HepG2 (cell line): ENCODE measurements around the gene AQP5. TPM values are rescaled to one million over a fixed set of nuclear protein-coding genes. Genes with fewer than 3 reads are reported as not detected.

Experiments used
- ATAC-seq: fragments of 200-7000 bp; cut with Tn5 transposase; 3 replicates; pipeline ENCODE4 v1.9.1; 2020; ENCODE audit warnings: mild to moderate bottlenecking, moderate library complexity
- BruUV-seq: library from RNA; stranded (reverse); fragments of 400-500 nt; replicated peaks from 2 replicates; lab custom pipeline; 2021; lab: Mats Ljungman, UMichigan
- CTCF ChIA-PET: fragments of 300-600 bp; formaldehyde crosslinking; extraction: SDS; loops from one replicate; lab custom pipeline; 2021; ENCODE audit warnings: low total read pairs, inconsistent platforms, low intra/inter-chr PET ratio; lab: Yijun Ruan, JAX
- POLR2A ChIA-PET: fragments of 350-600 bp; sonication (Branson Sonifier 250); formaldehyde crosslinking; loops from one replicate; lab custom pipeline; 2020; ENCODE audit warnings: antibody characterized with exemption, inconsistent platforms; lab: Yijun Ruan, JAX
- DNase-seq: peaks from one replicate; pipeline ENCODE4 v3.0.0-alpha.2; 2015; ENCODE audit warnings: low spot score
- FAIRE-seq: peaks from 3 replicates; lab custom pipeline; 2011; peaks lifted over from hg19 to GRCh38; lab: Jason Lieb, UNC
- H2AFZ ChIP-seq: one replicate; pipeline ENCODE4 v1.6.1; 2011; ENCODE audit warnings: low read length, inconsistent platforms
- H3K27ac ChIP-seq: fragments of 300-600 bp; 3 replicates; pipeline ENCODE4 v1.8.0; 2011; ENCODE audit warnings: mixed run types, mild to moderate bottlenecking, mixed read lengths, low read length, inconsistent platforms; ENCODE audit not compliant: insufficient read depth; ENCODE audit errors: extremely low read length
- H3K27me3 ChIP-seq, 2 experiments: fragments of 200-600 bp in 1 of 2; 2 replicates in 1 of 2; 3 replicates in 1 of 2; pipeline versions ENCODE4 v1.6.0 to v1.8.0; 2011; ENCODE audit warnings: low read length in 2 of 2, mild to moderate bottlenecking in 2 of 2, moderate library complexity in 2 of 2, inconsistent platforms in 1 of 2; ENCODE audit not compliant: insufficient read depth in 2 of 2, control insufficient read depth in 1 of 2
- H3K36me3 ChIP-seq, 2 experiments: fragments of 200-600 bp in 1 of 2; replicated peaks in 1 of 2; 2 replicates in 1 of 2; 3 replicates in 1 of 2; pipeline versions ENCODE4 v1.5.1 to v1.8.0; 2011; ENCODE audit warnings: low read length in 2 of 2, inconsistent platforms in 1 of 2; ENCODE audit not compliant: insufficient read depth in 2 of 2, control insufficient read depth in 1 of 2
- H3K4me1 ChIP-seq: 2 replicates; pipeline ENCODE4 v1.5.1; 2012; ENCODE audit warnings: low read length, inconsistent platforms; ENCODE audit not compliant: insufficient read depth
- H3K4me2 ChIP-seq: 2 replicates; pipeline ENCODE4 v1.6.0; 2011; ENCODE audit warnings: low read depth, low read length, inconsistent platforms
- H3K4me3 ChIP-seq, 3 experiments: fragments of 200-600 bp in 1 of 3; sonication (generic), shearing (Covaris generic) in 1 of 3; replicated peaks in 1 of 3; 2 replicates each; pipeline ENCODE4 v1.5.1; 2011 to 2016; ENCODE audit warnings: low read length in 3 of 3, inconsistent platforms in 2 of 3, low read depth in 2 of 3, mild to moderate bottlenecking in 2 of 3, control low read depth in 1 of 3, mixed read lengths in 1 of 3; ENCODE audit not compliant: insufficient read depth in 1 of 3
- H3K79me2 ChIP-seq: one replicate; pipeline ENCODE4 v1.6.1; 2011; ENCODE audit warnings: low read length, inconsistent platforms; ENCODE audit not compliant: insufficient read depth
- H3K9ac ChIP-seq: 2 replicates; pipeline ENCODE4 v1.6.0; 2011; ENCODE audit warnings: mild to moderate bottlenecking, low read depth, low read length, inconsistent platforms; ENCODE audit not compliant: insufficient read depth
- H3K9me3 ChIP-seq: 2 replicates; pipeline ENCODE4 v1.5.1; 2012; ENCODE audit warnings: mild to moderate bottlenecking, low read length
- H4K20me1 ChIP-seq: 2 replicates; pipeline ENCODE4 v1.6.0; 2011; ENCODE audit warnings: inconsistent platforms, mild to moderate bottlenecking, low read length, moderate library complexity; ENCODE audit not compliant: insufficient read depth
- ARNT2 ChIP-seq: sonication (generic); formaldehyde crosslinking; IDR thresholded peaks from 2 replicates; pipeline ENCODE4 v1.8.0; 2022; ENCODE audit warnings: mild to moderate bottlenecking, low read depth, missing genetic modification reagents, moderate library complexity
- GZF1 ChIP-seq: sonication (generic); formaldehyde crosslinking; IDR thresholded peaks from 2 replicates; pipeline ENCODE4 v1.5.1; 2020; ENCODE audit warnings: mild to moderate bottlenecking, missing genetic modification reagents
- MXI1 ChIP-seq: IDR thresholded peaks from 3 replicates; pipeline ENCODE4 v1.6.1; 2012; ENCODE audit warnings: low read depth, low read length, inconsistent platforms, borderline replicate concordance
- PAF1 ChIP-seq: IDR thresholded peaks from 2 replicates; pipeline ENCODE4 v1.6.1; 2016; ENCODE audit warnings: missing genetic modification reagents, missing compliant biosample characterization
- RARA ChIP-seq: IDR thresholded peaks from 2 replicates; pipeline ENCODE4 v1.6.1; 2016; ENCODE audit warnings: missing genetic modification reagents, missing compliant biosample characterization
- SIN3B ChIP-seq: fragments of 150-350 bp; IDR thresholded peaks from 2 replicates; pipeline ENCODE4 v1.6.1; 2014; ENCODE audit warnings: low read length
- ZNF816 ChIP-seq: sonication (generic); formaldehyde crosslinking; IDR thresholded peaks from 2 replicates; pipeline ENCODE4 v1.8.0; 2022; ENCODE audit warnings: missing genetic modification reagents, mild to moderate bottlenecking, borderline replicate concordance
- WGBS: methylation state at CpG from one replicate; pipeline ENCODE4 v1.1.6; 2017; ENCODE audit warnings: low lambda C conversion rate; 5-methylcytosine and 5-hydroxymethylcytosine counted together
- in situ Hi-C: cut with HindIII; loops from 2 replicates; pipeline ENCODE4 v1.10.0; 2017; ENCODE audit warnings: low pct_unique_long_range_greater_than_20kb; ENCODE audit not compliant: extremely low pct_ligation_motif_present
- intact Hi-C: fragments of 100-400 bp; cut with micrococcal nuclease; formaldehyde crosslinking; loops from one replicate; pipeline ENCODE4 v1.10.0; 2022; ENCODE audit not compliant: unreplicated experiment
- polyA plus RNA-seq, 8 experiments: library from polyadenylated mRNA; depleted of rRNA in 3 of 8; stranded (reverse) in 7 of 8; unstranded in 1 of 8; fragments of >200 nt; fragmentation: Illumina TruSeq in 4 of 8; extraction: Trizol in 4 of 8; gene quantifications; 2 replicates each; pipeline versions ENCODE4 v1.2.1 to v1.2.3, GENCODE V29; 2011 to 2016; ENCODE audit warnings: low read depth in 4 of 8, missing spikeins in 1 of 8, mixed read lengths in 1 of 8; ENCODE audit not compliant: insufficient read depth in 1 of 8
- total RNA-seq, 5 experiments: library from RNA; depleted of rRNA; stranded (reverse); fragments of >200 nt; fragmentation: Illumina TruSeq; extraction: Trizol; gene quantifications; 2 replicates each; pipeline ENCODE4 v1.2.3, GENCODE V29; 2016; ENCODE audit warnings: low read depth in 1 of 5
- TF ChIP-seq, protein P1 (sequence below): sonication (generic); formaldehyde crosslinking; IDR thresholded peaks from 2 replicates; pipeline ENCODE4 v1.4.0; 2020; ENCODE audit warnings: low read depth, missing genetic modification reagents
- TF ChIP-seq, protein P2 (sequence below): sonication (generic); formaldehyde crosslinking; IDR thresholded peaks from 2 replicates; pipeline ENCODE4 v1.9.0; 2021; ENCODE audit warnings: missing genetic modification reagents, borderline replicate concordance

Gene AQP5
- total and polyA plus RNA-seq, 2 of the 13 experiments (the other 11 are each of a cell fraction or from before 2014, with no cell fraction given), result not detected

DNA sequence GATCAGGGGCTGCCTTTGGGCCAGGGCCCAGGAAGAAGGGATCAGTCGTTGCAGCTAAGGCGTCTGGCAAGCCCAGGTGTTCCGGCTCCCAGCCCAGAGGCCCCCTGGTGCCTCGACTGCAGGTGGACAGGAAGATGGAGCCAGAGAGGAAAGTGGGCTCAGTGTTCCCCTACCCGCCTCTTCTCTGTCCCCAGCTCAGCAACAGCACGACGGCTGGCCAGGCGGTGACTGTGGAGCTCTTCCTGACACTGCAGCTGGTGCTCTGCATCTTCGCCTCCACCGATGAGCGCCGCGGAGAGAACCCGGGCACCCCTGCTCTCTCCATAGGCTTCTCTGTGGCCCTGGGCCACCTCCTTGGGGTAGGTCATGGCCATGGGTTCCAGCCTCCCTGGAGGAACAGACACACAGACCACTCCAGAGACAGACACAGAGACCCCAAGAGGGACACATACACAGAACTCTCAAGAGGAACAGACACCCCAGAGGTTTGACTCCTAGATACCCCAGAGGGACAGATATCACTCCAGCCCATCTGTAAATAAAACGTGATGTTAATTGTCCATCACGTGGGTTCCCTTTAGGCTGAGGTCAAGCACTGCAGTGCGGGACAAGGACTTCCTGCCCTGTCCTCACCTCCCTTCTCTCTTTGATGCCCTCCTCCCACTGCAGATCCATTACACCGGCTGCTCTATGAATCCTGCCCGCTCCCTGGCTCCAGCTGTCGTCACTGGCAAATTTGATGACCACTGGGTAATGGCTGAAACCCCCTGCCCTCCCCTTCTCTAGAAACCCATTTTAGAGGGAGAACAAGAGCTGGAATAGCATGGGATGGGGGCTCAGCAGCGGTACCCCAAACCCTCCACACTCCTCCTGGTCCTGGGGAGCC, 7.5 kb upstream of the AQP5 start:
- no peak overlapping the region for H3K4me3 ChIP-seq
- H3K4me2 ChIP-seq, result no peak overlapping the region
- 29% methylated on average over 19 of the region's 21 CpGs for WGBS
- ATAC-seq (no peak), DNase-seq (no peak), FAIRE-seq (no peak)
- H3K79me2 ChIP-seq, result no peaks in the 10 kb centered on the region
- intact Hi-C loops (no loop called here), in situ Hi-C loops (no loop called here)
- ChIA-PET CTCF (no interaction called here), POLR2A (no interaction called here)
- H2AFZ ChIP-seq, result no peak overlapping the region
- no peaks in the 10 kb centered on the region for H3K9me3 ChIP-seq
- no peaks in the 10 kb centered on the region for H3K36me3 ChIP-seq
- H4K20me1 ChIP-seq, result no peaks in the 10 kb centered on the region
- TF ChIP-seq PAF1 (CRISPR knock-in tag) (no peak), MXI1 (no peak), RARA (CRISPR knock-in tag) (no peak), SIN3B (no peak), ZNF816 (CRISPR knock-in tag) (no peak), ARNT2 (CRISPR knock-in tag) (no peak), GZF1 (CRISPR knock-in tag) (no peak)
- TF ChIP-seq, protein P1, sequence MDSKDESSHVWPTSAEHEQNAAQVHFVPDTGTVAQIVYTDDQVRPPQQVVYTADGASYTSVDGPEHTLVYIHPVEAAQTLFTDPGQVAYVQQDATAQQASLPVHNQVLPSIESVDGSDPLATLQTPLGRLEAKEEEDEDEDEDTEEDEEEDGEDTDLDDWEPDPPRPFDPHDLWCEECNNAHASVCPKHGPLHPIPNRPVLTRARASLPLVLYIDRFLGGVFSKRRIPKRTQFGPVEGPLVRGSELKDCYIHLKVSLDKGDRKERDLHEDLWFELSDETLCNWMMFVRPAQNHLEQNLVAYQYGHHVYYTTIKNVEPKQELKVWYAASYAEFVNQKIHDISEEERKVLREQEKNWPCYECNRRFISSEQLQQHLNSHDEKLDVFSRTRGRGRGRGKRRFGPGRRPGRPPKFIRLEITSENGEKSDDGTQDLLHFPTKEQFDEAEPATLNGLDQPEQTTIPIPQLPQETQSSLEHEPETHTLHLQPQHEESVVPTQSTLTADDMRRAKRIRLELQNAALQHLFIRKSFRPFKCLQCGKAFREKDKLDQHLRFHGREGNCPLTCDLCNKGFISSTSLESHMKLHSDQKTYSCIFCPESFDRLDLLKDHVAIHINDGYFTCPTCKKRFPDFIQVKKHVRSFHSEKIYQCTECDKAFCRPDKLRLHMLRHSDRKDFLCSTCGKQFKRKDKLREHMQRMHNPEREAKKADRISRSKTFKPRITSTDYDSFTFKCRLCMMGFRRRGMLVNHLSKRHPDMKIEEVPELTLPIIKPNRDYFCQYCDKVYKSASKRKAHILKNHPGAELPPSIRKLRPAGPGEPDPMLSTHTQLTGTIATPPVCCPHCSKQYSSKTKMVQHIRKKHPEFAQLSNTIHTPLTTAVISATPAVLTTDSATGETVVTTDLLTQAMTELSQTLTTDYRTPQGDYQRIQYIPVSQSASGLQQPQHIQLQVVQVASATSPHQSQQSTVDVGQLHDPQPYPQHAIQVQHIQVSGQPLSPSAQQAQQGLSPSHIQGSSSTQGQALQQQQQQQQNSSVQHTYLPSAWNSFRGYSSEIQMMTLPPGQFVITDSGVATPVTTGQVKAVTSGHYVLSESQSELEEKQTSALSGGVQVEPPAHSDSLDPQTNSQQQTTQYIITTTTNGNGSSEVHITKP (CRISPR knock-in tag), result no peak
- TF ChIP-seq, protein P2, sequence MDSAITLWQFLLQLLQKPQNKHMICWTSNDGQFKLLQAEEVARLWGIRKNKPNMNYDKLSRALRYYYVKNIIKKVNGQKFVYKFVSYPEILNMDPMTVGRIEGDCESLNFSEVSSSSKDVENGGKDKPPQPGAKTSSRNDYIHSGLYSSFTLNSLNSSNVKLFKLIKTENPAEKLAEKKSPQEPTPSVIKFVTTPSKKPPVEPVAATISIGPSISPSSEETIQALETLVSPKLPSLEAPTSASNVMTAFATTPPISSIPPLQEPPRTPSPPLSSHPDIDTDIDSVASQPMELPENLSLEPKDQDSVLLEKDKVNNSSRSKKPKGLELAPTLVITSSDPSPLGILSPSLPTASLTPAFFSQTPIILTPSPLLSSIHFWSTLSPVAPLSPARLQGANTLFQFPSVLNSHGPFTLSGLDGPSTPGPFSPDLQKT (CRISPR knock-in tag), result no peak
- peaks cover 5 to 51% of the 10 kb centered on the region in 2 experiments for H3K27me3 ChIP-seq
- no peak overlapping the region for H3K9ac ChIP-seq
- no peaks in the 10 kb centered on the region; the same call in 1 of the 2 replicates for H3K4me1 ChIP-seq
- BruUV-seq, result no TSS peak
- H3K27ac ChIP-seq, result no peak overlapping the region
